Measurements from ENCODE around the gene TRIM54.
"Not testable (repeated sequence)": the region's sequence is repeated elsewhere in the genome, so short reads cannot be mapped to it uniquely, and the experiment has no call there.

Gene TRIM54

DNA sequence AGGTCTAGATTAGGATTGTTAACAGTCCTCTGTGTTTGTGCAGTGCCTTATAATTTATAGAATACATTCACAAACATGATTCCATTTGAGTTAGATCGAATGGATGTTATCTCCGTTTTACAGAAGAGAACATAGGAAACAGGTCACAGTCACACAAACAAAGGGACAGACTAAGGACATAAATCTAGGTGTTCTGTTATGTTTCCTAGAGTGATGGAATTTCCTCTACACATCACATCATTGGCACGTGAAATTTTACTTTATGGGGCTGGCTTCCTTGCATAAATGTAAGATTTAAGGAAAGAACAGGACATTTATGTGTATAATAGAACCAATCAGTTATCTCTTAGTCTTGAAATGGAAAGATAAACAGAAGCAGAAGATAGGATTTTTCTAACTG is 6.4 kb downstream of the TRIM54 start:
- no peak for DNase-seq

DNA sequence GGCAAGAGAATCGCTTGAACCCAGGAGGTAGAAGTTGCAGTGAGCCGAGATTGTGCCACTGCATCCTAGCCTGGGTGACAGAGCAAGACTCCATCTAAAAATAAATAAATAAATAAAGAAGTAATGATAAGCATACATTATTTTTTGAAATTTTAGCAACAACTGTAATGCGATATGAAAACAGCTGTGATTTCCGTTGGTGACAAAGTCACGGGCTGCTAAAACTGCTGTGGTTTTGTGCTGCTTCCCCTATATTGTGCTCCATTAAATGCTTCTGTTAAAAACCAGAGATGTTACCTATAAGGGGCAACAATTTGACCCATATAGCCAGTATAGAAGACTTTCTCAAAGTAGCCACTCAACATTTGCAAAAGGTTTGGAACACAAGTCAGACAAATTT is 8.3 kb downstream of the TRIM54 start:
- DNase-seq = no peak

DNA sequence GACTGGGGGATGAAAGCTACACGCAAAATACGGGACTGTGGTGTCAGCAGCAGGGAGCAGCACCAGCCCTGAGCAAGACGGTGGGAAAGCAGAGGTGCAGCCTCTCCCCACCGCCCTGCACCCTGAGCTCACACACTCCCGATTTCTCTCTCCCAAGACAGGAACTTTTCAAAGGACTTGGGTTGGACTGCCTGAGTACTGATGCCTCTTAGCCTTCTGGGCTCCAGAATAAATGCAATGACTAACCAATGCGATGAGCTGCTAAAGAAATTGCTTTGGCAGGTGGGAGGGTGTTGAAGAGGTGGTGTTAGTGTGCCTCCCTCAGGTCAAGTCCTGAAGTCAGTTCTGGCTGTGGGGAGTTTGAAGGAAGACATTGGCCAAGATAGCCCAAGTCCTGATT is 9.6 kb downstream of the TRIM54 start:
- DNase-seq = no peak

DNA sequence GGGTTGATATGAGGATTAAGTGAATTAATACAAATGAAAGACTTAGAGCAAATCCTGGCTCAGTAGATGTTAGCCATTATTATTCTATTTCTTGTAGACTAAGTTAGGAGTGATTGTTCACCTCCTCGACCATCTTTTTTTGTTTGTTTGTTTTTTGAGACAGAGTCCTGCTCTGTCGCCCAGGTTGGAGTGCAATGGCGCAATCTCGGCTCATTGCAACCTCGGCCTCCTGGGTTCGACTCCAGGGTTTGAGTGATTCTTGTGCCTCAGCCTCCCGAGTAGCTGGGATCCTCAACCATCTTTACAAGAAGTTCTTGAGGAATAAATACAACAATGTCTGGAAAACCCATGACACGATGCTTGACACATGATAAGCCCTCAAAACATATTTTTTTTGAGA is 12.7 kb downstream of the TRIM54 start:
- DNase-seq = no peak

DNA sequence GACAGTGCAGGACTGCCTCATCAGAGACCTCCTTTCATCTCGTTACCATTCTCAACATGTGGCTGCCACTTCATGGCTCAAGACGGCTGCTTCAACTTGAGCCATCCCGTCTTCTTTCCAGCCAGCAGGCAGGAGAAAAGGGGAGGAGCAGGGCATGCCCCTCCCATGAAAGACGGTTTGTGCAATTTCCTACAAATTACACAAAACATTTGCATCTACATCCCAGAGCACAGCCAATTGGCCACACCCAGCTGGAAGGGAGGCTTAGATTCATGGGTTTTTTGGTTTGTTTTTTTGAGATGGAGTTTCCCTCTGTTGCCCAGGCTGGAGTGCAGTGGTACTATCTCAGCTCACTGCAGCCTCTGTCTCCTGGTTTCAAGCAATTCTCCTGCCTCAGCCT is 14.3 kb downstream of the TRIM54 start:
- peak in 1 of 2 donors; percentile 18 for DNase-seq

DNA sequence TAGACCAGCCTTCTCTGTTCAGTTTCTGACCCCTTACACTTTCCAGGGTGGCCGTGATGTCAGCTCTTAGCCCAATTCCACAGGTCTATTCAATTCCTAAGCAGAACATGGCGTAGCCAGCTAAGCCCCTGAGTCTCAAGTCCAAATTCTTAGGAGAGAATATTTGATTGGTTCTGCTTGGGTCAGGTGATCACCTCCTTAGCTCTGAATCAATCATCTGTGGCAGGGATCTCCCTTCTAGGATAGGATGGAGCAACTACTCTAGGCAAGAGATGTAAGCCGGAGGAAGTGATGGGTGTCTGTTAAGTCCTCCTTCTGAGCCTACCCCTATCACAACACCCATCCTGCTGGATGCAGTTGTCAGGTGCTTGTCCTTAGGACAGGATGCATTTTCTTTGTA is 15.0 kb downstream of the TRIM54 start:
- no peak for DNase-seq

DNA sequence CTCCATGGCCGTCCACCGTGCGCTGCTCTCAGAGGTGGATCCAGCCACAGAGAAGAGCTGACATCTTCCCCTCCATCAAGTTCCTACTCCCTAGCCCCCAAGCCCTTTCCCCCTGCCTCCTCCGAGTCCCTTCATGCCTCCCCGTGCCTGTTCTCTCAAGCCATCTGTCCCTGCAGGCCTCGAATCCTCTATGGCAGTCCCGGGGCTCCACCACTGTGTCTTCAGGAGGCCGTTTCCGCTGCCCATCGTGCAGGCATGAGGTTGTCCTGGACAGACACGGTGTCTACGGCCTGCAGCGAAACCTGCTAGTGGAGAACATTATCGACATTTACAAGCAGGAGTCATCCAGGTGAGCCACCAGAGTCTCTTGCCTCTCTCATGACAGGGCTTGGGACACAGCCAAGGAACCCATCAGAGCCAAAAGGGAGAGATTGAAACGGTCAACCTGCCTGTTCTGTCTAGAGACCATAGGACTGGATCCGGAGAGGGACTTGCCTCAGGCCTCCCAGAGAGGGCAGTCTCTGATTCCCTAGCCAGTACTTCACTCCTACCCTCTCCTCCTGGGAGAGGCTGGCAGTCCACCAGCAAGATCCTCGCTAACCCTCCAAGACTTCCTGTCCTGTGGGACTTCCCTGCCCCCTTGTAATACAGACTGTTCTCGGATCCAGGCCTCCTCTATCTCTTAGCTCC is 16.3 kb downstream of the TRIM54 start:
- DNase-seq = no peak

DNA sequence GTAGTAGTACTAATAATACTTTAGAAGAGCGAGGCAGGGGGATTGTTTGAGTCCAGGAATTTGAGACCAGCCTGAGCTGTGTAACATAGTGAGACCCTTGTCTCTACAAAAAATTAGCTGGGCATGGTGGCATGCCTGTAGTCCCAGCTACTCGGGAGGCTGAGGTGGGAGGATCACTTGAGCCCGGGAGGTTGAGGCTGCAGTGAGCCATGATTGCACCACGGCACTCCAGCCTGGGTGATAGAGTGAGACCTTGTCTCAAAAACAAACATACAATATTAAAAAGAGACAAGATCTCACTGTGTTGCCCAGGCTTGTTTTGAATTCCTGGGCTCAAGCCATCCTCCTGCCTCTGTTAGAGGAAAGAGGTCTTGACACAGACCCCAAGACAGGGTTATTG is 18.4 kb downstream of the TRIM54 start:
- not testable (repeated sequence) for DNase-seq

DNA sequence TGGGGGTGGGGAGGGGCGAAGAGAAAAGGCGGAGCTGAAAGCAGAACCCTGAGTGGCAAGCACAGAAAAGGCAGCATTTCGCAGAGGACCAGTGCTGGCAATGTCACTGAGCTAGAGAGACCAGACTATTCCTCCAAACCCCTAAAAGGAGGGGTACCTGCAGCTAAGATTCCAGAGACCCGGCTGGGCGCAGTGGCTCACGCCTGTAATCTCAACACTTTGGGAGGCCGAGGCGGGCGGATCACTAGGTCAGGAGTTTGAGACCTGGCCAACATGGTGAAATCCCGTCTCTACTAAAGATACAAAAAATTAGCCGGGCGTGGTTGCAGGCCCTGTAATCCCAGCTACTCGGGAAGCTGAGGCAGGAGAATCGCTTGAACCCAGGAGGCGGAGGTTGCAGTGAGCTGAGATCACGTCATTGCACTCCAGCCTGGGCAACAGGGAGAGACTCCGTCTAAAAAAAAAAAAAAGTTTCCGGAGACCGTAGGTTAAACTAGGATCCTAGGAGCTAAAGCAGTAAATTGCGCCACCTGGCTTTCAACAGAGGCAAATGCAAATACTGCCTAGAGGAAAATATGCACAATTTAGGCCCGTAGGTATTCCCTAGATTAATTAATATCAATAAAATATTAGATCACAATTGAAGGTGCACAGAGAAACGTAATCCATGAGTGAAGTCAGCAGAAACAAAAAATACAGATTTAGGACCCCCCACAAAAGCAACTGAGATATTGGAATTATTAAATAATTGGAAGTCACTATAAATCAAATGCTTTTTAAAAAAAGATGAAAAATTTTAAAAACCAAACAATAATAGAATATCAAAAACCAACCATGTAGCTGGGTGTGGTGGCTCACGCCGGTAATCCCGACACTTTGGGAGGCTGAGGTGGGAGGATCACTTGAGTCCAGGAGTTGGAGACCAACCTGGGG is 21.1 kb downstream of the TRIM54 start:
- peak; percentile 51 to 65 for DNase-seq

DNA sequence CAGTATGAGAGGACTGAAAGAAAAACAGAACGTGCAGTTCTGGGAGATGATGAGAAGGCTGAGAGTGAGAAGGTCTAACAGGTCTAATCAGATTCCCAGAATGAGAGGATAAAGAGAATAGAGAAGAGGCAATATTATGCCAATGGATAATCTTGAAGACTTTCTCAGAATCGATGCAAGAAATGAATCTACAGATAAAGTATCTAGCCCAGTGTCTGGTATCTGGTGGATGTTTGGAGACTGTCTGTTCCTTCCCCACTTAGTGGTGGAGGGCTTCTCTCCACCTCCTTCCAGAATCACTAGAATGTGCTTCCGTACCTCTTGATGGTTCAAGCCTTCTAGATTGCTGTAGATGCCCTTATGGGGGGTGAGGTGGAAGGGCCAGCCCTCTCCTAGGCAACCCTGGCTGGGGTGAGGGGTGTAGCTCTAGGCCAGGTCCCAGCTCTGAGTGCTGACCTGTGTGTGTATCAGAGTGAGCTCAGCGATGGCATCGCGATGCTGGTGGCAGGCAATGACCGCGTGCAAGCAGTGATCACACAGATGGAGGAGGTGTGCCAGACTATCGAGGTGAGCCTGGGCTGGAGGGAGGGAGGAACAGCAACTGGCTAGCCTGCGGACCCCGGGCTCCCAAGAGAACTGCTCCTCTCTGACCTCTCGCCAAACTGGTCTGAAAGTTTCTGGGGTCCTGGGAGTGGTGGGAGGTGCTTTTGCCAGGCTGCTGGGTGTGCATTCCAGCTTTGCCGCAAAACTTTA is 22.4 kb downstream of the TRIM54 start:
- no peak for DNase-seq

DNA sequence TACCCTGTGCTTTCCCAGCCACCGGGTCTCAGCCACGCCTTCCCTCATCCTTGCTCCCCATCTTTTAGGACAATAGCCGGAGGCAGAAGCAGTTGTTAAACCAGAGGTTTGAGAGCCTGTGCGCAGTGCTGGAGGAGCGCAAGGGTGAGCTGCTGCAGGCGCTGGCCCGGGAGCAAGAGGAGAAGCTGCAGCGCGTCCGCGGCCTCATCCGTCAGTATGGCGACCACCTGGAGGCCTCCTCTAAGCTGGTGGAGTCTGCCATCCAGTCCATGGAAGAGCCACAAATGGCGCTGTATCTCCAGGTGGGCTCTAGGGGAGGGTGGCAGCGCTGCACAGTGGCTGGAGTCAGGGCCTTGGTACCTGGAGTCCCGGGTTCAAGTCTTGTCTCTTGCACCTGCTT is 23.3 kb downstream of the TRIM54 start:
- no peak for DNase-seq

DNA sequence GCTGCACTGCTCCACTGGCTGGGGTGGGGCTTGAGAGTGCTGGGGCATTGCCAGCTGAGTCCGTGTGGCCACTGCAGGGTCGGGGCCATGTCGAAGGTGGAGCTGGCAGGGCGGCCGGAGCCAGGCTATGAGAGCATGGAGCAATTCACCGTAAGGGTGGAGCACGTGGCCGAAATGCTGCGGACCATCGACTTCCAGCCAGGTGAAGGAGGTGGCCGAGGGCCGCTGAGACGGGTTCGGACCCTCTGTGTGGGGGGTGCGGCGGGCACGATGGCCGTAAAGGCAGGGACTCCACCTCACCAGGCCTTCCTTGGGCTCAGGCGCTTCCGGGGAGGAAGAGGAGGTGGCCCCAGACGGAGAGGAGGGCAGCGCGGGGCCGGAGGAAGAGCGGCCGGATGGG is 23.9 kb downstream of the TRIM54 start:
- DNase-seq = no peak

DNA sequence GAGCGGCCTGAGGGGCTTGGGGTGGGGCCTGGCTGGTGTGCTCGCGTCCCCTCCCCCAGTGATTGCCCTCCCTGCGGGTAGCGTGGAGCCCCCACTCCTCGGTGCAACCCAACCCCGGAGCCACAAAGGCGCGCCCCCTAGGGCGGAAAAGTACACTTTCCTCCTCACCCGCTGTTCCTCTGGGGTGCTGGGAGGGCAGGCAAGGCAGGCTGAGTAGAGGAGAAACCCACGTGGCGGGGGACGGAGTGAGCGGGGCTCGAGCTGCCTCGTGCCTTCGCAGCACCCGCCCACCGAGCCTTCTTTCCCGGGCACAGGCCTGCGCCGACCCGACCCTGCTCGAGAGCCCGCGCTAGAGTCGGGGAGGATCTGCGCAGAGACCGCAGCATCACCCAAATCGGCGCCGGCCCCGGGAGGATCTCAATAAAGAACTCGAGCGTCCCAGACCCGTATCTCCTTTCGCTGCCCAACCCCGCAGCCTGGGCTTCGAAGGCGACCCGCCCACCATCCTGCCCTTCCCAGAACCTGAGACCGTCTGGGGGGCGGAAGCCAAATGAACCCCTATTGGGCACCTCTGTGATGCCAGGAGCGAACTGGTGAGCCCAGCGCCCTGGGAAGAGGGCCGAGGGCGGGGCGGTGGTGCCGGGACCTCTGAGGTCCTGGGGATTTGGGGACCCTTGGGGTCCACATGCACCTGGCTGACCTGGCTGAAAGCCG is 24.5 kb downstream of the TRIM54 start:
- DNase-seq = no peak

DNA sequence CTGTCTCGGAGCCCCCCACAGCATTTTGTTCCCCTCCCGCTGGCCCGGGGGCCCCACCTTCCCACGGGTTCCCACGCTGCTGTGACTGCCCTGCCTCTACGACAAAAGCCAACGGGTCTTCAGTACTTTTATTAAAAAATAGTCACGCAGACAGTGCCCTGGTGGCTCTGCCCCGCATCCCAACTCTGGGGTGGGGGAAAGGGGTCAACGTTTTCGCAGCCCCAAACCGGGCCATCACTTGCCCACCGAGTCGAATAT is 25.0 kb downstream of the TRIM54 start:
- DNase-seq = no peak

DNA sequence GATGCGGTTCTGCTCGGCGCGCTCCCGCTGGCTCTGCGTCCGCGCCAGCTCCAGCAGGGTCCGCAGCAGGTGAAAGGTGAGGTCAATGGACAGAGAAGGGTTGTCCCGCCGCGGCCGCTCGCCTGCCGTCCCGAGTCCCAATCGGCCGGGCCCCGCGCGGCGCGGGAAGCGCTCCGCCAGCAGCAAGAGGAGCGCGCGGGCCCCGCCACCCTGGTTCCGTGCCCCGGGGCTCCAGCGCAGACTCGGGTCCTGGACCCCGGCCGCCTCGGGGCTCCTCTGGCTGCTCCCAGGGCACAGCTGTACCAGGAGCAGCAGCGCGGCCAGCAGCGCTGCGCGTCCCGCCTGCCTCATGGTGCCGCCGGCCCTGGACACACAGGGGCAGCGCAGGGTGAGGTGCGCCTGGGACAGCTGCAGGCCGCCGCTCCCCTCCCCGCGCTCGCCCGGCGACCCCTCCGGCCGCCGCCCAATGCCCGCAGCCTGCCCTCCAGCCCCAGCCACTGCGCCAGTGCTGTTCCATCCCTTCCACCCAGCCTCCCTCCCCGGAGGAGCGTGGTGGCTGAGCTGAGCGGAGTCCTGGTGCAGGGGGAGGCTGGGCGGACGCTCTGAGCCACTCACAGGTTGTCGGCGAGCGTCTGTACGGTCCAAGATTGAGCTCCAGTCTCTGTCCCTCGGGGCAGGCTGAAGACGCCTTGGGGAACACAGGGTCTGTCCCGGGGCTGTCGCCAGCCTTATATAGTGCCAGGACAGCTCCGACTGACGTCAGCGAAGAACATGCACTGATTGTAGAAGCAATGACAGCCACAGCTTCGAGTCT is 25.5 kb downstream of the TRIM54 start:
- DNase-seq = no peak

DNA sequence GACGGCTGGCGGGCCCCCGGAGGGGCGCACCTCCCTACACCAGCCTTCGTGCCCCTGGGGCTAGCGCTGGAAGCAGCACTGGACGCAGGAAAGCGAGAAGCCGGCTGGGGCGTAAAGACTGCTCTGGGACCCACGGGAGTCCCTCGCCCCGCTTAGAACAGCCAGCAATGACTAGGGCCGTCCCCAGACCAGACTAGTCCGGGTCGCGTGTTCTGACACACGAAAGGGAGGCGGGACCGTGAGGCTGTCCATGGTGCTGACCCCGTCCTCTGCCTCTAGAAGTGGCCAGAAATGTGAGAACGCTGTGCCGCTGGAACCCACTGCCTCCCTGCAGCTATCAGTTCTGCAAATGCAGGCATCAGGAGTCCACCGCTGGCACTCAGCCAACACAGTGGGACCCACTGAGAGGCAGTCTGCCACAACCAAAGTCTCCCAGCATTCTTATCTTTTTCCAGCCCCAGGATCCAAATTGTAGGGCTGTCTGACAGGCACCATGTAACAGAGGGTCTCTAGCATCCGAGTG is 26.2 kb downstream of the TRIM54 start, which contains the start of gene UCN:
TSS of gene UCN (minus strand) at position 87 of the 523 bp plus-strand sequence. CDS start 550 bp downstream, outside the sequence.
- no peak for DNase-seq

DNA sequence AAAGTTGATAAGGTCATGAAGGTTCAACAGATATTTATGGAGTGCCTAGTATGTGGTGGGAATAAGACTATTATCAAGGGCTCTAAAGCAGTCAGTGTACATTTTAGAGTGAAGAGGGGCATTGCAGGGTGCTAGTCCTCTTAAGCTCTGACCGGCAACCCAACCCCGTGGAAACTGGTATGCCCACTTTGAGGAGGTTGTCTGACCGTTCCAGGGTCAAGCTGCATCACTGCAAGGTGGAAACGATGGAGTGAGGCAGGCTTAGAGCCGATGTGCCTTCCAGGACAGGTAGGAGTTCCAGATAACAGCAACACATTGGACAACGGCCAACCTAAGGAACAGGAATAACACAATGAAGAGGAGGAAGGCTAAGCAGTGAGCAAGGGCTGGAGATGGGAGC is 27.4 kb downstream of the TRIM54 start:
- DNase-seq = no peak

DNA sequence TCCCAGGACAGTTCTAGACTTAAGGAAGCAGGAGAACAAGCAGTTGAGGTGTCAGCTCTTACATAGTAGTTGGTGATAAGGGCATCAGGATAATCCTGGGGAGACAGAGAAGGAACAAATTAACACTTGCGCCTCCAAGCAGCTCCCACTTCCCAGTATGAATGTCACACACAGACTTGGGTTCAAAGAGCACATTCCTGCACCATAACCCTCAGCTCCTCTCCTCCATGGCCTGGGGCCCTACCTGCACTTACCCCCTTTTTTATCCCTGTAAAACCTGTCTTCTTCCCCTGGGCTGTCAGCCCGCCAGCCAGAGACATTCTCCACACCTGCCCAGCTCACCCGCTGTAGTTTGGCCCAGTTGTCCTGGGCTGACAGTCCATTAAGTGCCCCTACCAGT is 29.9 kb downstream of the TRIM54 start:
- DNase-seq = no peak

DNA sequence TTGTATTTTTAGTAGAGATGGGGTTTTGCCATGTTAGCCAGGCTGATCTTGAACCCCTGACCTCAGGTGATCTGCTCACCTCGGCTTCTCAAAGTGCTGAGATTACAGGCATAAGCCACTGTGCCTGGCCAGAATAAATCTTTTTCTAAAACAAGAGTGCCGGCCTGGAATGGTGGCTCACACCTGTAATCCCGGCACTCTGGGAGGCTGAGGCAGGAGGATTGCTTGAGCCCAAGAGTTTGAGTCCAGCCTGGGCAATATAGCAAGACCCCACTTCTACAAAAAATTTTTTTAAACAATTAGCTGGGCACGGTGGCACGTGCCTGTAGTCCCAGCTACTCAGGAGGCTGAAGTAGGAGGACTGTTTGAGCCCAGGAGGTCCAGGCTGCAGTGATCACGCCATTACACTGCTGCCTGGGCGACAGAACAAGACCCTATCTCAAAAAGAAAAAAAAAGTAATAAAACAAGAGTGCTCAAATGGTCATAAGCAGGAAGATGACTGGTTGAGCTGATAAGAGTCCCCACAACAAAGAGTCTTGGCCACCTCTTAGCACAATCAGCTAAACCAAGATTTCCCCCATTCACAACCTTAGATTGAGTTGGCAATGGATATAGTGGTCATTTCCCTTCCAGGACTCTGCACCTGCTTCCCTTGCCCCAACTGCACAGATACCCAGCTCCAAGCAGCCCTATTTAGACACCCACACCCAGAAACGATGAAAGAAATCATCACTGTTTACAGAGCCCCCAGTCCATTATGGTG is 31.8 kb downstream of the TRIM54 start:
- DNase-seq = no peak

DNA sequence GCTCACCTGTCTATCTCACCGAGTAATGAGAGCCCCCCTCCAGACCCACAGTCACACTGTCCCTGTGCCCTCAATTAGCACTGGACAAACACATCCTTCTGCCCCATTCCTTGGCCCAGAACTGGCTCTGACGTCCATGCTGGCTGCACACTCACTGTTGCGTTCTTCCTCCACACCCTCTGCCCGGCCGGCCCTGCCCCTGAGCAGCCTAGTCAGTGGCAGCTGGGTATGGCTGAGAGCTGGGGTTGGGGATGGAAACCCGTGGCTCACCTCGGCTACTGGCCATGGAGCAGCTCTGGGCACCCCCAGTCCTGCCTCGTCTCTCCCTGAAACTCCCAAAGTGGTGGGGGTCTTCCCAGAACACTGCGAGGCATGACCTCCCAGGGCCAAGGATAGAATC is 32.5 kb downstream of the TRIM54 start:
- DNase-seq = no peak

DNA sequence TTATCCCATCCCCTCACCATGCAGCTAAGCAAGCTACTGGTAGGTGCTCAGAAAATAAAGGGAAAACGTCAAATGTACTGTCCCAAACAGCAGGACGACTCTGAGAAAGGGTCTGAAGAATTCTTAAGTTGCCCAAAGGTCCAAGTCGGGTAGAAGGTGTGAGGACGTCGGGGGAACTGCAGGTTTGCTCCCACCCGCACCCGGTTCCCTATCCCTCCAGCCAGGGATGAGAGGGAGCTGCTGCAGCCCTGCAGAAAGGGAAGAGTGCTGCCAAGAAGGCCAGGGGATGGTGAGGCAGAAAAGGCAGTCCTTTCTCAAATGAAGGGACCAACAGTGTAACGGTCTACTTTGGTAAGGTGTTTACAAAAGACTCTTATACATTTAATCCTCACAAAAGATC is 32.9 kb downstream of the TRIM54 start:
- DNase-seq = no peak
